ENCODE data around the gene SPNS1.
A peak's percentile ranks its signal among the peaks of the same experiment; 100 is the strongest.
"Not testable (repeated sequence)": the region's sequence is repeated elsewhere in the genome, so short reads cannot be mapped to it uniquely, and the experiment has no call there.

The SPNS1 gene, protein sequence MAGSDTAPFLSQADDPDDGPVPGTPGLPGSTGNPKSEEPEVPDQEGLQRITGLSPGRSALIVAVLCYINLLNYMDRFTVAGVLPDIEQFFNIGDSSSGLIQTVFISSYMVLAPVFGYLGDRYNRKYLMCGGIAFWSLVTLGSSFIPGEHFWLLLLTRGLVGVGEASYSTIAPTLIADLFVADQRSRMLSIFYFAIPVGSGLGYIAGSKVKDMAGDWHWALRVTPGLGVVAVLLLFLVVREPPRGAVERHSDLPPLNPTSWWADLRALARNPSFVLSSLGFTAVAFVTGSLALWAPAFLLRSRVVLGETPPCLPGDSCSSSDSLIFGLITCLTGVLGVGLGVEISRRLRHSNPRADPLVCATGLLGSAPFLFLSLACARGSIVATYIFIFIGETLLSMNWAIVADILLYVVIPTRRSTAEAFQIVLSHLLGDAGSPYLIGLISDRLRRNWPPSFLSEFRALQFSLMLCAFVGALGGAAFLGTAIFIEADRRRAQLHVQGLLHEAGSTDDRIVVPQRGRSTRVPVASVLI

DNA sequence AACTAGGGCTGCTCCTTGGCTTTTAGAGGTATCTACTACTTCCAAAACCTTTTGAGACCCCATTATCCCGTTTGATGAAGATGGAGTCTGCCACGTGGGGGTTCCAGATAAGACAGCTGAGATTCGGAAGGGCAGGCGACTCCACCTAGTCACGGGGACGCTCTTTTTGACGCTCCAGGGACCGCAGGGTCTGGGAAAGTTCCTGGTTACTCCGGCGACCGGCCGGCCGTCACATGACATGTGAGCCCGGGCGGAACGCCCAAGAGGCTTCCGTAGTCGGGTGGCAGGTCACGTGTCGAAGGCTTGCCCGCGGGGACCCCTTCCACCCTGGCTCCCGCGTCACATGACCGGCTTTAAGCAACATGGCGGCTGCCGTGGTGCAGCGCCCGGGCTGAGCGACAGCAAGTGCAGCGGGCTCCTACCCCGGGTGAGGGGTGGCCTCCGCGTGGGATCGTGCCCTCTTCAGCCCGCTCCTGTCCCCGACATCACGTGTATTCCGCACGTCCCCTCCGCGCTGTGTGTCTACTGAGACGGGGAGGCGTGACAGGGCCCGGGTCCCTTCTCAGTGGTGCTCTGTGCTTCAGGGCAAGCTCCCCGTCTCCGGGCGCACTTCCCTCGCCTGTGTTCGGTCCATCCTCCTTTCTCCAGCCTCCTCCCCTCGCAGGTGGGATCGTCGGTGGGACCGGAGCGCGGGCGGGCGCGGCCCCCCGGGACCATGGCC lies at the start of gene SPNS1:
TSS of gene SPNS1 (plus strand) at position 342 of the 721 bp plus-strand sequence. CDS start at position 716, 374 bp downstream.
- no peaks in the 10 kb centered on the region for H3F3A ChIP-seq (ENCODE audit: insufficient read depth, low read length)
- no peak for TF ChIP-seq EZH2 (IDR thresholded peaks at IDR 0.05; ENCODE audit: borderline replicate concordance, low read length)
- TF ChIP-seq, protein P1, sequence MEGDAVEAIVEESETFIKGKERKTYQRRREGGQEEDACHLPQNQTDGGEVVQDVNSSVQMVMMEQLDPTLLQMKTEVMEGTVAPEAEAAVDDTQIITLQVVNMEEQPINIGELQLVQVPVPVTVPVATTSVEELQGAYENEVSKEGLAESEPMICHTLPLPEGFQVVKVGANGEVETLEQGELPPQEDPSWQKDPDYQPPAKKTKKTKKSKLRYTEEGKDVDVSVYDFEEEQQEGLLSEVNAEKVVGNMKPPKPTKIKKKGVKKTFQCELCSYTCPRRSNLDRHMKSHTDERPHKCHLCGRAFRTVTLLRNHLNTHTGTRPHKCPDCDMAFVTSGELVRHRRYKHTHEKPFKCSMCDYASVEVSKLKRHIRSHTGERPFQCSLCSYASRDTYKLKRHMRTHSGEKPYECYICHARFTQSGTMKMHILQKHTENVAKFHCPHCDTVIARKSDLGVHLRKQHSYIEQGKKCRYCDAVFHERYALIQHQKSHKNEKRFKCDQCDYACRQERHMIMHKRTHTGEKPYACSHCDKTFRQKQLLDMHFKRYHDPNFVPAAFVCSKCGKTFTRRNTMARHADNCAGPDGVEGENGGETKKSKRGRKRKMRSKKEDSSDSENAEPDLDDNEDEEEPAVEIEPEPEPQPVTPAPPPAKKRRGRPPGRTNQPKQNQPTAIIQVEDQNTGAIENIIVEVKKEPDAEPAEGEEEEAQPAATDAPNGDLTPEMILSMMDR (IDR thresholded peaks at IDR 0.05; ENCODE audit: low read length), result no peak
- H3K4me1 ChIP-seq (ENCODE audit: insufficient read depth, low read length, severe bottlenecking), result peaks cover 22% of the 10 kb centered on the region
- H3K4me3 ChIP-seq (ENCODE audit: low read depth, low read length, poor library complexity, severe bottlenecking), result peak within 1 kb of the TSS; percentile 94
- no peak within 1 kb of the TSS for H3K27ac ChIP-seq (ENCODE audit: low read depth, low read length, poor library complexity, severe bottlenecking)
- H4K20me1 ChIP-seq (ENCODE audit: insufficient read depth, low read length), result no peaks in the 10 kb centered on the region
- H3K9me2 ChIP-seq (ENCODE audit: low read depth, low read length), result no peaks in the 10 kb centered on the region
- H3K27me3 ChIP-seq (ENCODE audit: insufficient read depth, low read length), result no peaks in the 10 kb centered on the region
- H3K9ac ChIP-seq (ENCODE audit: low read length), result peak within 1 kb of the TSS; percentile 82
- H3K9me3 ChIP-seq (ENCODE audit: low read length), result no peaks in the 10 kb centered on the region
- no peaks in the 10 kb centered on the region for H3K79me2 ChIP-seq (ENCODE audit: insufficient read depth, low read length)
- no peaks in the 10 kb centered on the region for H3K36me3 ChIP-seq (ENCODE audit: insufficient read depth, low read length)
- H2AFZ ChIP-seq (ENCODE audit: low read length), result peak within 1 kb of the TSS; percentile 28
- peak within 1 kb of the TSS; percentile 96 for H3K4me2 ChIP-seq (ENCODE audit: low read length)

DNA sequence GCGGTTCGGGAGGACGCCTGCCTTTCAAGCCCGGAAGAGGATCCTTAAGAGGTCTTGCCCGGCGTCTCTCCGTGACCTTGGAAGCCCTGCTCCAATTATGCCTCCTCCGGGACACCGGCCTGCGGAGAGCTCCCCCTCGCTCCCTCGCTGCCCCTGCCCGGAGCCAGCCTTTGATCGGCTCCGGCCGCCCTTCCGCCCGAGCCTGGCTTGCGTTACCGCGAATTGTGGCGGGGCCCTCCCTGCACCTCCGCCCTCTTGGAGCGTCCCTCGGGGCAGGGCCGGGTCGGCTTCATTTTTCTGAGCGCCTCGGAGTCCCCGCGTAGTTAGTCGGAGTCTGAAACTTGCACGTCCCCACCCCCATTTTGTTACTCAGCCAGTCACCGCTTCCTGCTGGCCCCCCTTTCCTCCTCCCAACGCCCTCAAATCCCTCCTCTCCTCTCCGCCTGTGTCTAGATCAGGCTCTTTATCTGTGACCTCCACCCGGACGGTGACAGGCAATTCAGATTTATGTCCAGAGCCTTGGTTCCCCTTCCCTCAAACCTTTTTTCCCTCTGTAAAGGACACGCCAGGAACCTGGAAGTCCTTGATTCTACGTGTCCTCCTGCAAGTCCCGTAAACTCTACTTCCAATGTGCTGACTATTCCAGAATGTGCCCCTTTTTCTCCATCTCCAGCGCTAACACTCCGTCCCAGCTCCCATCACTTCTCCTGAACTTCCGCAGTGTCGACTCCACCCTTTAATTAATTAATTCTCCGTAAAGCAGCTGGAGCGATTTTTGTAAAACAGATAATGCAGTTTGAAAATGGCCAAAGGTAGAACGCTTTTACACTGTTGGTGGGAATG lies 49.0 kb upstream of the SPNS1 start:
- H4K20me1 ChIP-seq (ENCODE audit: insufficient read depth, low read length), result no peaks in the 10 kb centered on the region
- TF ChIP-seq, protein P1 (IDR thresholded peaks at IDR 0.05; ENCODE audit: low read length), result no peak
- TF ChIP-seq EZH2 (IDR thresholded peaks at IDR 0.05; ENCODE audit: borderline replicate concordance, low read length), result no peak
- H3K36me3 ChIP-seq (ENCODE audit: insufficient read depth, low read length), result peaks cover 13% of the 10 kb centered on the region
- H3K4me1 ChIP-seq (ENCODE audit: insufficient read depth, low read length, severe bottlenecking), result peaks cover 27% of the 10 kb centered on the region
- H3K9me3 ChIP-seq (ENCODE audit: low read length), result no peaks in the 10 kb centered on the region
- peak overlapping the region; percentile 76 for H3K4me3 ChIP-seq (ENCODE audit: low read depth, low read length, poor library complexity, severe bottlenecking)
- H3K9me2 ChIP-seq (ENCODE audit: low read depth, low read length), result no peaks in the 10 kb centered on the region
- peaks cover 3% of the 10 kb centered on the region; the same call in 1 of the 2 replicates for H3F3A ChIP-seq (ENCODE audit: insufficient read depth, low read length)
- H3K4me2 ChIP-seq (ENCODE audit: low read length), result peak overlapping the region; percentile 86
- no peaks in the 10 kb centered on the region for H3K79me2 ChIP-seq (ENCODE audit: insufficient read depth, low read length)
- H3K27ac ChIP-seq (ENCODE audit: low read depth, low read length, poor library complexity, severe bottlenecking), result peak overlapping the region; percentile 96
- no peak overlapping the region for H2AFZ ChIP-seq (ENCODE audit: low read length)
- no peaks in the 10 kb centered on the region for H3K27me3 ChIP-seq (ENCODE audit: insufficient read depth, low read length)
- peak overlapping the region; percentile 94 for H3K9ac ChIP-seq (ENCODE audit: low read length)

DNA sequence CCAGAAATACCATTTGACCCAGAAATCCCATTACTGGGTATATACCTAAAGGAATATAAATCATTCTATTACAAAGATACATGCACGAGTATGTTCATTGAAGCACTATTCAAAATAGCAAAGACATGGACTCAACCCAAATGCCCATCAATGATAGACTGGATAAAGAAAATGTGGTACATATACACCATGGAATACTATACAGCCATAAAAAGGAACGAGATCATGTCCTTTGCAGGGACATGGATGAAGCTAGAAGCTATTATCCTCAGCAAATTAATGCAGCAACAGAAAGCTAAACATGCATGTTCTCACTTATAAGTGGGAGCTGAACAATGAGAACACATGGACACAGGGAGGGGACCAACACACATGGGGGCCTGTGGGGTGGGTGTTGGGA lies 48.3 kb upstream of the SPNS1 start:
- not testable (repeated sequence) for H3K79me2 ChIP-seq (ENCODE audit: insufficient read depth, low read length); H3F3A ChIP-seq (ENCODE audit: insufficient read depth, low read length); H3K9me3 ChIP-seq (ENCODE audit: low read length); H3K27me3 ChIP-seq (ENCODE audit: insufficient read depth, low read length); H3K36me3 ChIP-seq (ENCODE audit: insufficient read depth, low read length); H3K9ac ChIP-seq (ENCODE audit: low read length); H2AFZ ChIP-seq (ENCODE audit: low read length); H4K20me1 ChIP-seq (ENCODE audit: insufficient read depth, low read length); H3K9me2 ChIP-seq (ENCODE audit: low read depth, low read length)
- peaks cover 34% of the 10 kb centered on the region for H3K4me1 ChIP-seq (ENCODE audit: insufficient read depth, low read length, severe bottlenecking)
- peak overlapping the region; percentile 76 for H3K4me3 ChIP-seq (ENCODE audit: low read depth, low read length, poor library complexity, severe bottlenecking)
- peak overlapping the region; percentile 96 for H3K27ac ChIP-seq (ENCODE audit: low read depth, low read length, poor library complexity, severe bottlenecking)
- H3K4me2 ChIP-seq (ENCODE audit: low read length), result peak overlapping the region; percentile 86; the same call in 1 of the 2 replicates
